ENCODE measurements around the gene TAB2.
"Not testable (repeated sequence)": the region's sequence is repeated elsewhere in the genome, so short reads cannot be mapped to it uniquely, and the experiment has no call there.

The TAB2 gene

DNA sequence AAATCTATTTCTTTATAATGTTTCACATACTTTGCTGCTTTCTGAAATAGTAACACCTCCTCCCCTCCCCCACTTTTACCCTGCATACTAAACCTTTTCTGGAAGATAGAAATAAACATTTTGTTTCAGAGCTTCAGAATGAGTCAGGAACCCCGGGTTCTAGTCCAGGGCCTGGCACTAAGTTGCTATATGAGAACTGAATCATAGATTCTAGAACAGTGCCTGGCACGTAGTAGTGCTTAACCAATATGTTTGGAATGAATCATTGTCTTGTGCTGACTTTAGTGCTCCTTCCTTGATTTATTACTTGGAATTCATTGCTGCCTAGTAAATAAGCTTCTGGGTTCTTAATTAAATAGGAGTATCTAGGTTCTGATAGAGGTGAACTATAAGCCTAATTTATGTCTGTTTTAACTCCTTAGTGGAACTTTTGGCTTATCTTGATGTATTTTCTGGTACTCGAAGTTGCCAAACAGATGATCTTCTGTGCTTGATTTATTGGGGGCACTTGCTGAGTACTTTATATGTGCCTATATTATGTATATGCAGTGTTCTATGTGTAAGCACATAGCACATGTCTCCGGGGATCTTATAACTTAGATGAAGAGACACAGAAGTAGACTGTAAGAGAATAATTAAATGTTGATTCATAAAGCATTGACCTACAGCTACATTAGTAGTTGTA lies 18.6 kb downstream of the TAB2 start:
- DNase-seq = peak; percentile 32

DNA sequence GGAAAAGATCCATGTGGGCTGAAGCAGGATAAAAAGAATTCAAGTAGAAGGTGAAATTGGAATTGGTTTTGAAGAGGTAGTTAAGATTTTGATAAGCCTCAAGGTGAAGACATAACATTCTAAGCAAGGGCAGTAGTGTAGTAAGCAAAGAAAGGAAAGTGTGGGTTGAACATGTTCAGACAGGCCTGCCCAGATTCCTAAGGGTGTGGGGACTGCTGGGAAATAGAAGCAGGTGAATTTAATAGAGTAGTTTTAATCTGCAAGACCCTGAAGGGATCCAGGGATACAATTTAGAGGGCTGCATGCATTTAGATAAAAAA lies 19.1 kb downstream of the TAB2 start:
- DNase-seq = no peak

- no peak for DNase-seq
Observed at GRCh38 chr6:149337320-149337719, 19.8 kb downstream of the TAB2 start.

GRCh38 chr6:149340200-149340599 lies 22.7 kb downstream of the TAB2 start:
- no peak for DNase-seq

GRCh38 chr6:149342525-149342924 lies 25.0 kb downstream of the TAB2 start:
- no peak for DNase-seq

DNA sequence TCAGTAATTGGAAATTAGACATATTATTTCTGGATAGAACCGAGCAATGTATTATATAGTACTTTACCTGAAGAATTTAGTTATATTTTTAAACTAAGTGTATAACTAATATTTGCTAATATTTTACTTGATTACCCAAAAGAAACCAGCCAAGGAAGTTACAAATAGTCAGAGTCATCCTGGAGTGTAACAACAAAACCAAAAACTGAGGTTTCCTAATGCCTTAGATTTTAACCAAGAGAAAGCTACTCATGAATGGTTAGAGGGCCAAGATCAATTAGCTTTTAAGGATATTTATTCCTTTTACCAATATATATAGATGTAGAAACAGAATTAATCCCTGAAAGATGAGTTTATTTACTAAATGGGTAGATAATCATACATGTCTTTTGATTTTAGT lies 26.0 kb downstream of the TAB2 start:
- DNase-seq = no peak

GRCh38 chr6:149346078-149346477 lies 28.6 kb downstream of the TAB2 start:
- DNase-seq = no peak

- no peak for DNase-seq
Observed at GRCh38 chr6:149347067-149347466, 29.6 kb downstream of the TAB2 start.

GRCh38 chr6:149349279-149349678 lies 31.8 kb downstream of the TAB2 start:
- not testable (repeated sequence) for DNase-seq

DNA sequence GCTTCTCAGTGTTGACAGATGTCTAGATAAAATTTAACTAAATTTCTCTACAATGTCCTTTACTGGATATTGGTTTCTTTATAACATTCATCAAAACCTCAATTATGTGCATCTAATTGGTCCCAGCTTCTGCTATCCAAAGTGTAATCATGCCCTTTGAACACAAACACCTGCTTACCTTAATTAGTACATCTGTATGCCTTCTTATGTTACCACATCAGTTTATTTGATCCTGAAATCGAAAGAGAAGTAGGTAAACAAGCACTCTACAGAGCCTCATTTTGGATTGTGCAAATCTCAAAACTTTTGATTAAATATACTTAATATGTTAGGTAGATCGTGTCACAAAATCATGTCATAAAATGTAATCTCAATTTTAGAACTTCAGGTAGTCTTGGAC lies 36.5 kb downstream of the TAB2 start:
- DNase-seq = no peak

DNA sequence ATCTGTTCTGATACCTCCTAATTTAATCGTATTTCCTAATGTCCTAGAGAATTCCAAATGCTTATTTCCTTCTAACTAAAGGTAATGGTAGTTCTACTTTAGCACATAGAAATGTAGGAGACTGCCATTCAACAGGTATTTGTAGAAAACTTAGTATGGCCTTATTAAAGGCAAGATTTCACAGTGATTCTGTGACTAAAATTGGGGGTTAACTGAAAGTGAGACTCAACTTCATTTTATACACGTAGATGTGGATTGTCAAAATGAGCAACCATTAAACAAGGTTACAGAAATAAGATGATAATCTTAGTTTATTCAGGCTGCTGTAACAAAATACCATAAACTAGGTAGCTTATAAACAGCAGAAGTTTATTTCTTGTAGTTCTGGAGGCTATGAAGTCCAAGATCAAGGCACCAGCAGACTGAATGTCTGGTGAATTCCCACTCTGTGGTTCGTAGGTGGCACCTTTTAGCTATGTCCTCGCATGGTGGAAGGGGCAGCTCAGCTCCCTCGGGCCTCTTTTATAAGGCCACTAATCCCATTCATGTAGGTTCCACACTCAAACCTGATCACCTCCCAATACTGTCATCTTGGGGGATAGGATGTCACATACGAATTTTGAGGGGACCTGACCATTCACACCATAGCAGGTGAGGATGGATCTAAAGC lies 38.7 kb downstream of the TAB2 start:
- DNase-seq = no peak

DNA sequence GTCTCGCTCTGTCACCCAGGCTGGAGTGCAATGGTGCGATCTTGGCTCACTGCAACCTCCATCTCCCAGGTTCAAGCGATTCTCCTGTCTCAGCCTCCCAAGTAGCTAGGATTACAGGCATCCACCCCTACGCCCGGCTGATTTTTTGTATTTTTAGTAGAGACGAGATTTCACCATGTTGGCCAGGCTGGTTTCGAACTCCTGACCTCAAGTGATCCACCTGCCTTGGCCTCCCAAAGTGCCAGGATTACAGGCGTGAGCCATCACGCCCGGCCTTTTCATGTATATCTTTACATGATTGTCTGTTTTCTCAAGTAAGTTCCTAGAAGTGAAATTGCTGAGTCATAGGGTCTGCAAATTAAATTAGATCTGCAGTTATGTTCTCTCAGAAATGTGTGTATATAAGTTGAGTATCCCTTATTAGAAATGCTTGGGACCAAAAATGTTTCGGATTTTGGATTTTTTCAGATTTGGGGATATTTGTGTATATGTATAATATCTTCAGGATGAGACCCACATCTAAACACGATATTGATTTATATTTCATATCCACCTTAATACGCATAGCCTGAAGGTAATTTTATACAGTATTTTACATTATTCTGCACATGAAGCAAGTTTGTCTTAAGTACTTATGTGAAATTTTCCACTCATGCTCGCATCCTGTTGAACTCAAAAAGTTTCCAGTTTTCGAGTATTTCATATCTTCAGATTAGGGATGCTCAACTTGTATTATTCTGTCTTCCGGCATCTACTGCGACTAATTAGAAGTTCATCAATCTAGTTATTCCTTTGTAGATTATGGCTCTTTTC lies 40.4 kb downstream of the TAB2 start:
- no peak for DNase-seq

- no peak for DNase-seq
Observed at GRCh38 chr6:149359440-149359839, 41.9 kb downstream of the TAB2 start.

DNA sequence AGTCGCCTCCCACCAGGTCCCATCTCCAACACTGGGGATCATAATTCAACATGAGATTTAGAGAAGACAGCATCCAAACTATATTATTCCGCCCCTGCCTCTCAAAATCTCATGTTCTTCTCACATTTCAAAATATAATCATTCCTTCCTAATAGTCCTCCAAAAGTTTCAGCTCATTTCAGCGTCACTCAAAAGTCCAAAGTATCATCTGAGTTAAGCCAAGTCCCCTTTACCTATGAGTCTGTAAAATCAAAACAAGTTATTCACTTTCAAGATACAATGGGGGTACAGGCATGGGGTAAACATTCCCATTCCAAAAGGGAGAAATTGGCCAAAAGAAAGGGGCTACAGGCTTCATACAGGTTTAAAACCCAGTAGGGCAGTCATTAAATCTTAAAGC lies 43.0 kb downstream of the TAB2 start:
- DNase-seq = no peak

DNA sequence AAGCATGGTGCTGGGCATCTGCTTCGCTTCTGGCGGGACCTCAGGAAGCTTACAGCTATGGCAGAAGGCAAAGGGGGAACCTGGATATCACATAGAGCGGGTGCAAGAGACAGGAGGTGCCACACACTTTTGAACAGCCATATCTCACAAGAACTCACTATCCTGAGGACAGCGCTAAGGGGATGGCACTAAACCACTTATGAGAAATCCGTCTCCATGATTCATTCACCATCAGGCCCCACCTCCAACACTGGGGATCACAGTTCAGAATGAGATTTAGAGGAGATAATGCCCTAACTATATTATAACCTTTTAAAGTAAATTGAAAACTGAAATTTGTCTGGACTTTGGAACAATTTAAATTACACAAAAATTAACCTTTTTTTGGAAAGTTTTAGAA lies 44.8 kb downstream of the TAB2 start:
- DNase-seq = no peak

- no peak for DNase-seq
Observed at GRCh38 chr6:149363154-149363553, 45.6 kb downstream of the TAB2 start.

GRCh38 chr6:149364557-149364956 lies 47.0 kb downstream of the TAB2 start:
- DNase-seq = no peak

- DNase-seq = no peak
Observed at GRCh38 chr6:149365197-149365596, 47.7 kb downstream of the TAB2 start.

DNA sequence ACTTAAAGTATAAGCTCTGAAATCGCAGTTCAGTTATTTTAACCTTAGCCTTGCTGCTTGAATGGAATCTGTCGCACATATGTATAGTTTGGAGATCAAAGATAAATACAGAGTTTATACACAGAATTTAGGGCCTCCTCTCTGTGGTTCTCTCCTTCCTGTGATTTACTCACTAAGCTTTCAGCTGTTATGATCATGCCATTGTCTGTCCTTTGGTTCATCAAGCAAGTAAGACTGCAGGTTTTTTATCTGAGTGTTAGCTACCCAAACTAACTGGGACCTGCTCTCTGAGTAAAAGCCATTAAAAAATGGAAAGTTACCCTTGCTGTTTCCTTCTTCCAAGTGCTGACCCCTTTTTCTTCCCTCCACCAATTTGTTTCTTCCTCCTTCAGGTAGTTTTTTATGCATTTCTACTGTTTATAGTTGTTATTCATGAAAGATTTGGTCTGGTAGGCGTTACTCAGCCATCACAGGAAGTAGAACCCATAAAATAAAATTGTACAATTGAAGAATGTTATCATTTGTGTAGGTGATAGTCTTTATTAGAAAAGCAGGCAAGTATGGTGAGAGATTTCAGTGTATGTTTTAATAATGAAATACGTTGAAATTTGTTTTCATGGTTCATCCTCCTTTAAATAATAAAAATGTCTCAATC lies 48.9 kb downstream of the TAB2 start:
- DNase-seq = no peak

DNA sequence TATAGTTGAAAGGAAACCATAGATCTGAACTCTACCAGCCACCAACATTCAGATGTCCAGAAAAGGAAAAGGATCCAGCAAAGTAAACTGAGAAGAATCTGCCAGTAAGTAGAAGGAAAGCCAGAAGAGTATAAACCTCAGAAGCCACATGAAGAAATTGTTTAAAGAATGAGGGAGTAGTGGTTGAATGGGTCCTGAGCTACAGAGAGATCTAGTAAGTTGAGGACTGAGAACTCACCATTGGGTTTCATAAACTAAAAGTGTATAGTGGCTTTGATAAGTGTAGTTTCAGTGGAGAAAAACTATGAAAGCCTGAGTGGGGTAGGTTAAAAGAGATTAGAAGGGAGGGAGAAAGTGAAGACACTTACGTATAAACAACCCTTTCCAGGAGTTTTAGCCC lies 50.6 kb downstream of the TAB2 start:
- DNase-seq = no peak

DNA sequence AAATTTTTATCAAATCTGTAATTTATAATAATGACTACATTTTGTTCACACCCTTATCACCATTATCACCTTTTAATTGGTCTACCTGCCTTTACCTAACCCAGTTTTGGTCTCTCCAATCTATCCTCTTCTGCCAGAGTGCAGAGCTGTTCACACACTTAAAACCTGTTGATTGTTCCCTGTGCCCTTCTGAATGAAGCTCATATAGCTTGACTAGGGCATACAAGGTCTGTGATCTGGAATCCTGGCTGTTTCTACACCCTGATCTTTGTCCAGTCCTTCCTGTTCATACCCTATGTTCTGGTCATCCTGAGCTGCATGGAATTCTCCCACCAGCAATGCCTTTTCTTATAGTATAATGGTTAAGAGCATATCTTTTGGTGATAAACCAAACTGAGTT lies 53.6 kb downstream of the TAB2 start:
- DNase-seq = no peak

- no peak for DNase-seq
Observed at GRCh38 chr6:149372062-149372461, 54.5 kb downstream of the TAB2 start.

GRCh38 chr6:149373511-149373910 lies 56.0 kb downstream of the TAB2 start:
- no peak for DNase-seq

DNA sequence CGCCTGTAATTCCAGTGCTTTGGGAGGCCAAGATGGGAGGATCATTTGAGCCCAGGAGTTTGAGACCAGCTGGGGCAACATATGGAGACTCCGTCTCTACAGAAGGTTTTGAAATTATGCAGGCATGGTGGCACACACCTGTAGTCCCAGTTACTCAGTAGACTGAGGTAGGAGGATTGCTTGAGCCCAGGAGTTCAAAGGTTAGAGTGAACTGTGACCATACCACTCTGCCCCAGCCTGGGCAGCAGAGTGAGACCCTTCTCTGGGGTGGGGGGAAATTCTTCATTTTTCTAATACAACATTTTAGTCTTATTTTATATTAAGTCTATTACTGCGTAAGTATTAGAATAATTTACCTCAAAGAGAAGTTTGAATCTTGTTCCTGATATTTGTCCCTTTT lies 62.5 kb downstream of the TAB2 start:
- DNase-seq = no peak
